ENCODE results near the gene FARSA.
"Not testable (repeated sequence)": the region's sequence is repeated elsewhere in the genome, so short reads cannot be mapped to it uniquely, and the experiment has no call there.

The FARSA gene

DNA sequence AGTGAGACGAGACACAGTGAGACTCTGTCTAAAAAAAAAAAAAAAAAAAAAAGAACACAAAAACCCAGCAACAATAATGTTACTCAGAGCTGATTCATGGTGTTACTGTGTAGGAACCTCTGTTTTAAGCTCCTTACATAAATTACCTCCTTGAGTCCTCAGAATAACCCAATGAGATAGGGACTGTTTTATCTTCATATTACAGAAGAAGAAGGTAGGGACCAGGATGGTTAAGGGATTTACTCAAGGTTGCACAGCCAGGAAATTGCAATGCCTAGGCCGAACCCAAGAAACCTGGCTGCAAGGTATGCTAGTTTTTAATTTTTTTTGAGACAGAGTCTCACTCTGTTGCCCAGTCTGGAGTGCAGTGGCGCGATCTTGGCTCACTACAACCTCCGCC is 34.4 kb upstream of the FARSA start:
- no peaks in the 10 kb centered on the region for H3K36me3 ChIP-seq (ENCODE audit: insufficient read depth, low read length)
- H3K4me3 ChIP-seq (ENCODE audit: low read depth in 1 of 2, low read length in 2 of 2): no peak overlapping the region
- no peaks in the 10 kb centered on the region for H3K27me3 ChIP-seq (ENCODE audit: control insufficient read depth in 1 of 2, insufficient read depth in 2 of 2, low read length in 2 of 2)
- H3K27ac ChIP-seq (ENCODE audit: low read depth, low read length): no peak overlapping the region
- H3K9me3 ChIP-seq (ENCODE audit: low read length): no peaks in the 10 kb centered on the region
- H3K4me1 ChIP-seq (ENCODE audit: insufficient read depth, low read length): peaks cover 13% of the 10 kb centered on the region
- H3K9ac ChIP-seq (ENCODE audit: low read length): no peak overlapping the region

- Histone ChIP-seq H3K4me3 (ENCODE audit: low read depth in 1 of 2, low read length in 2 of 2) (peak overlapping the region in 1 of 2 donors; percentile 81), H3K27me3 (ENCODE audit: control insufficient read depth in 1 of 2, insufficient read depth in 2 of 2, low read length in 2 of 2) (no peaks in the 10 kb centered on the region), H3K27ac (ENCODE audit: low read depth, low read length) (no peak overlapping the region), H3K9me3 (ENCODE audit: low read length) (no peaks in the 10 kb centered on the region), H3K4me1 (ENCODE audit: insufficient read depth, low read length) (peaks cover 13% of the 10 kb centered on the region), H3K36me3 (ENCODE audit: insufficient read depth, low read length) (no peaks in the 10 kb centered on the region), H3K9ac (ENCODE audit: low read length) (peak overlapping the region; percentile 68)
These were observed 32.3 kb upstream of the FARSA start for GRCh38 chr19:12965812-12966135.

- Histone ChIP-seq H3K36me3 (ENCODE audit: insufficient read depth, low read length) (no peaks in the 10 kb centered on the region), H3K9me3 (ENCODE audit: low read length) (no peaks in the 10 kb centered on the region), H3K4me3 (ENCODE audit: low read depth in 1 of 2, low read length in 2 of 2) (peak overlapping the region; percentile 81 to 87), H3K4me1 (ENCODE audit: insufficient read depth, low read length) (peaks cover 11% of the 10 kb centered on the region), H3K9ac (ENCODE audit: low read length) (peak overlapping the region; percentile 68), H3K27ac (ENCODE audit: low read depth, low read length) (peak overlapping the region; percentile 66), H3K27me3 (ENCODE audit: control insufficient read depth in 1 of 2, insufficient read depth in 2 of 2, low read length in 2 of 2) (no peaks in the 10 kb centered on the region)
These were observed 31.7 kb upstream of the FARSA start for GRCh38 chr19:12965017-12965811.

- H3K27me3 ChIP-seq (ENCODE audit: control insufficient read depth in 1 of 2, insufficient read depth in 2 of 2, low read length in 2 of 2): no peaks in the 10 kb centered on the region
- H3K9ac ChIP-seq (ENCODE audit: low read length): no peak overlapping the region
- H3K36me3 ChIP-seq (ENCODE audit: insufficient read depth, low read length): peaks cover 6% of the 10 kb centered on the region
- no peak overlapping the region for H3K27ac ChIP-seq (ENCODE audit: low read depth, low read length)
- peaks cover 12% of the 10 kb centered on the region for H3K4me1 ChIP-seq (ENCODE audit: insufficient read depth, low read length)
- no peak overlapping the region for H3K4me3 ChIP-seq (ENCODE audit: low read depth in 1 of 2, low read length in 2 of 2)
- no peaks in the 10 kb centered on the region for H3K9me3 ChIP-seq (ENCODE audit: low read length)
These were observed 26.0 kb upstream of the FARSA start for GRCh38 chr19:12959481-12959880.

DNA sequence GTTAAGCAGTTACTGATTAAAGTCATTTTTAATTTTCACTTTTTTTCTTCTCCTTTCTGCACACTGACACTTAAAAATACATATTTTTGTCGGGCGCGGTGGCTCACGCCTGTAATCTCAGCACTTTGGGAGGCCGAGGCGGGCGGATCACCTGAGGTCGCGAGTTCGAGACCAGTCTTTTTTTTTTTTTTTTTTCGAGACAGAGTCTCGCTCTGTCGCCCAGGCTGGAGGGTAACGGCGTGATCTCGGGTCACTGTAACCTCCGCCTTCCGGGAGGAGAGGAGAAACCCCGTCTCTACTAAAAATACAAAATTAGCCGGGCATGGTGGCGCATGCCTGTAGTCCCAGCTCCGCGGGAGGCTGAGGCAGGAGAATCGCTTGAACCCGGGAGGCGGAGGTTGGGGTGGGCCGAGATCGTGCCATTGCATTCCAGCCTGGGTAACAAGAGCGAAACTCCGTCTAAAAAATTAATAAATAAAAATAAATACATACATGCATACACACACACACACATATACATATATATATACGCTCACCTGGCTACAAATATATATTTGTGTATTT is 24.0 kb upstream of the FARSA start:
- H3K27me3 ChIP-seq (ENCODE audit: control insufficient read depth in 1 of 2, insufficient read depth in 2 of 2, low read length in 2 of 2); H3K9me3 ChIP-seq (ENCODE audit: low read length): not testable (repeated sequence)
- H3K9ac ChIP-seq (ENCODE audit: low read length): peak overlapping the region; percentile 76
- peaks cover 22% of the 10 kb centered on the region for H3K36me3 ChIP-seq (ENCODE audit: insufficient read depth, low read length)
- H3K4me3 ChIP-seq (ENCODE audit: low read depth in 1 of 2, low read length in 2 of 2): peak overlapping the region in 1 of 2 donors; percentile 73
- H3K4me1 ChIP-seq (ENCODE audit: insufficient read depth, low read length): peaks cover 12% of the 10 kb centered on the region
- peak overlapping the region; percentile 88 for H3K27ac ChIP-seq (ENCODE audit: low read depth, low read length)

- H3K9me3 ChIP-seq (ENCODE audit: low read length): no peaks in the 10 kb centered on the region
- peak within 1 kb of the TSS; percentile 76 for H3K9ac ChIP-seq (ENCODE audit: low read length)
- no peaks in the 10 kb centered on the region for H3K27me3 ChIP-seq (ENCODE audit: control insufficient read depth in 1 of 2, insufficient read depth in 2 of 2, low read length in 2 of 2)
- peaks cover 12% of the 10 kb centered on the region for H3K4me1 ChIP-seq (ENCODE audit: insufficient read depth, low read length)
- peaks cover 29% of the 10 kb centered on the region for H3K36me3 ChIP-seq (ENCODE audit: insufficient read depth, low read length)
- H3K4me3 ChIP-seq (ENCODE audit: low read depth in 1 of 2, low read length in 2 of 2): peak within 1 kb of the TSS; percentile 73 to 77
- H3K27ac ChIP-seq (ENCODE audit: low read depth, low read length): peak within 1 kb of the TSS; percentile 88
These were observed 23.2 kb upstream of the FARSA start, which contains the start of gene GADD45GIP1 for GRCh38 chr19:12956446-12957388. Gene GADD45GIP1, minus strand, starts transcription at chr19:12957223. Its CDS starts 11 bp downstream, at chr19:12957212.

DNA sequence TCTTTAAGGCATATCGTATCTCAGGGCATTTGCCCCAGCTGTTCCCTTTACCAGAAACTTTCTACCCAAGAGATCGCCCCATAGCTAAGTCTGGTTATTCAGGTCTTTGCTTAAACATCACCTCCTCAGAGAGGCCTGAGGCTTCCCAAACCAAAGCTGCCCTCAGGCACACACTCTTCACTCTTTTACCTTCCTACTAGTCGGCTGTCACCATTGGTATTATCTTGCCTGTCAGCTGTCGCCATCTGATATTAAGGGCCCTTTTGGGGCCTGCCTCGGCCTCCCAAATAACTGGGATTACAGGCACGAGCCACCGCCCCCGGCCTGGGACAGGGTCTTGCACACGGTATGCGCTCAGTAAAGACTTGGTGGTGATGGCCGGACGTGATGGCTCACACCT is 22.5 kb upstream of the FARSA start:
- H3K27ac ChIP-seq (ENCODE audit: low read depth, low read length): peak overlapping the region; percentile 32

GRCh38 chr19:12955575-12955974 is 22.1 kb upstream of the FARSA start:
- not testable (repeated sequence) for H3K9me3 ChIP-seq (ENCODE audit: low read length); H3K27me3 ChIP-seq (ENCODE audit: control insufficient read depth in 1 of 2, insufficient read depth in 2 of 2, low read length in 2 of 2); H3K9ac ChIP-seq (ENCODE audit: low read length)
- Histone ChIP-seq H3K4me3 (ENCODE audit: low read depth in 1 of 2, low read length in 2 of 2) (peak overlapping the region in 1 of 2 donors; percentile 6), H3K27ac (ENCODE audit: low read depth, low read length) (peak overlapping the region; percentile 32), H3K36me3 (ENCODE audit: insufficient read depth, low read length) (peaks cover 31% of the 10 kb centered on the region), H3K4me1 (ENCODE audit: insufficient read depth, low read length) (peaks cover 12% of the 10 kb centered on the region)

More for the DNA sequence above, 22.5 kb upstream of the FARSA start:
- no peak overlapping the region for H3K9ac ChIP-seq (ENCODE audit: low read length)
- peaks cover 12% of the 10 kb centered on the region for H3K4me1 ChIP-seq (ENCODE audit: insufficient read depth, low read length)
- H3K9me3 ChIP-seq (ENCODE audit: low read length): no peaks in the 10 kb centered on the region
- peak overlapping the region; percentile 6 to 73 for H3K4me3 ChIP-seq (ENCODE audit: low read depth in 1 of 2, low read length in 2 of 2)
- H3K36me3 ChIP-seq (ENCODE audit: insufficient read depth, low read length): peaks cover 31% of the 10 kb centered on the region
- no peaks in the 10 kb centered on the region for H3K27me3 ChIP-seq (ENCODE audit: control insufficient read depth in 1 of 2, insufficient read depth in 2 of 2, low read length in 2 of 2)

- Histone ChIP-seq H3K4me3 (ENCODE audit: low read depth in 1 of 2, low read length in 2 of 2) (no peak overlapping the region), H3K27ac (ENCODE audit: low read depth, low read length) (no peak overlapping the region), H3K36me3 (ENCODE audit: insufficient read depth, low read length) (peaks cover 38% of the 10 kb centered on the region), H3K9ac (ENCODE audit: low read length) (no peak overlapping the region), H3K9me3 (ENCODE audit: low read length) (no peaks in the 10 kb centered on the region), H3K27me3 (ENCODE audit: control insufficient read depth in 1 of 2, insufficient read depth in 2 of 2, low read length in 2 of 2) (no peaks in the 10 kb centered on the region), H3K4me1 (ENCODE audit: insufficient read depth, low read length) (peaks cover 12% of the 10 kb centered on the region)
These were observed 21.1 kb upstream of the FARSA start for GRCh38 chr19:12954612-12954962.

GRCh38 chr19:12953799-12954611 is 20.5 kb upstream of the FARSA start:
- peak overlapping the region; percentile 49 for H3K27ac ChIP-seq (ENCODE audit: low read depth, low read length)
- H3K4me3 ChIP-seq (ENCODE audit: low read depth in 1 of 2, low read length in 2 of 2): no peak overlapping the region
- no peaks in the 10 kb centered on the region for H3K9me3 ChIP-seq (ENCODE audit: low read length)
- no peaks in the 10 kb centered on the region for H3K27me3 ChIP-seq (ENCODE audit: control insufficient read depth in 1 of 2, insufficient read depth in 2 of 2, low read length in 2 of 2)
- no peak overlapping the region for H3K9ac ChIP-seq (ENCODE audit: low read length)
- H3K36me3 ChIP-seq (ENCODE audit: insufficient read depth, low read length): peaks cover 44% of the 10 kb centered on the region
- H3K4me1 ChIP-seq (ENCODE audit: insufficient read depth, low read length): peaks cover 12% of the 10 kb centered on the region

Measured in muscle layer of colon (tissue), 2 donors.